Raji (cell line): Measurements from ENCODE around the gene ME3.

ENCODE experiments used
- POLR2A ChIP-seq: IDR thresholded peaks from 2 replicates; pipeline ENCODE4 v1.6.1; 2011; ENCODE audit warnings: low read depth, low read length, control low read depth; ENCODE audit not compliant: insufficient read depth

The ME3 gene

DNA sequence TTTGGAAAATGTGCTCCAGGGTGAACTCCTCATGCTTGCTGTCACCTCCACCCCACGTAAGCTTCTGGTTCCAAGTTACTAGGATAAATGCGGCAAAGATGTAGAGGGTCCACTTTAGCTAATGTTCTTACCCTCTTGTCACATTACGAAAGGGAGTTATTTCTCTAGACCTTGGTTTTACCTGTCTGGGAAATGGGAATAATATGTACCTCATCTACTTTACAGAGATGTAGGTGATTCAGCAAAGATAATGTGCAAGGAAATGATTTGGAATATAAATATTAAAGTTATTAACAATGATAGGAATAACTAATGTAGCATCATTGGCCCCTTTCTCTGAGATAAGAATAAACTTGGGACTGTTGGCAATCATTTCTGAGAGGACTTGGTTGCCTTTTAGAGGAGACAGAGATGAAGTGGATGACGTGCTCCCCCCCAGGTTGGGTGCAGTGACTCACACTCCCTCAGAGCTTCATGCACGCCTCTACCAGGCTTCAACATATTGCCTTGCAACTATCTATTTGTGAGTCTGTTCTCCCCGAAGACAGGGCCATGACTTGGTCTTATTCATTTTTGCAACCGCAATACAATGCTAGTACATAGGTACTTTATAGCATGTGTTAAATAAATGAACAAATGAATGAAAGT, 97.1 kb downstream of the ME3 start:
- TF ChIP-seq POLR2A: no peak

DNA sequence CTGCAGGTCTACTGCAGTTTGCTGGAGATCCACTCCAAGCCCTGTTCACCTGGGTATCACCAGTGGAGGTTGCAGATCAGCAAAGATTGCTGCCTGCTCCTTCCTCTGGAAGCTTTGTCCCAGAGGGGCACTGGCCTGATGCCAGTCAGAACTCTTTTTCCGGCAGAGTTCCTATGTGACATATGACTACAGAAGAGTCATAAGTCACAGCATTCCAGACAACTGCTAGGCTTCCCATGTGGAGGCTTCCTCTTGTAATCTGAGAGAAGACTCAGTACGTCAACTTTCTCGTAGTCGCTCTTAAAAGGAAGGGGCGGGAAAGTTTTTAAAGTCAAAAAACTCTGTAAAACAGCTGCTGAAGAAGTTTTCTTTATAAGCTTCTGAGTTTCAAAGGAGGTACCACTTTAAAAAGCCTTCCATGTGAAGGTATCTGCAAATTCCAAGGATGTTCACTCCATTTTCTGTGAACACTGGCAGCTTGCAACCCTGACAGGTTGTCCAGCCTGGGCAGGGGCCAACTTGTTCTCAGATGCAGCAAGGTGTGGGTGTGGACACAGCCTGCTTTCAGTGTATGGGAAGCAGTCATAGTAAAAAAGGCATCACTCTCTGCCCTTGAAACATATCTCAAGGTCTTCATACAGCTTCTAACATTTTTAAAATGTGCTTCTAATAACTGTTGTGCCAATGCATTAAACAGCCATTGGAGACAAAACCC, 97.8 kb downstream of the ME3 start:
- no peak for TF ChIP-seq POLR2A

DNA sequence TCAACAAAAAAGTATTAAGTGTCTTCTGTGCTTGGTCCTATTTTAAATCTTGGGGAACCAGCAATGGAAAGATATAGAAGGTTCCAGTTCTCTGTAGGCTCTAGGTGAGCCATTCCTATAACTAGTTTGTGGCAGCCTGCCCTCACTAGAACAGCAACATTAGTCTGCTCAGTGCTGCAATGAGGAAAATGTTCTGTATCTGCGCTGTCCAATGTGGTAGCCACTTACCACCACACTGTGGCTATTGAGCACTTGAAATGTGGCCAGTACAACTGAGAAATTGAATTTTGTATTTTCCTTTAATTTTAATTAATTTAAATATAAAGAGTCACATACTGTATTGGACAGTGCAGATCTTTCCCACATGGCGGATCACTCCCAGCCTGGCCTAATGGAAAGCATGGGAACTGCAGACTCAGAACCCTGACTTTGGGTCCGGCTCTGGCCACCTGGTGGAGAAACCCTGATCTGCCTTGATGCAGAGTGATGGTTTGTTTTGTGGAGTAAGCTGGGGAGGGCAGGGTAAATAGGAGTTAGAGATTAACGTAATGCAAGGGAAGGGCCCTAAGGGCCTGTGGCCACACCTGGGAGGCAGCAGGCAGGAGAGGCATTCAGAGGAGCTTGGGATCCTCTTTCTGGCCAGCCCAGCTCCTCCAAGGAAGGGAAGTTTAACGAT, 101.0 kb downstream of the ME3 start:
- TF ChIP-seq POLR2A: no peak

DNA sequence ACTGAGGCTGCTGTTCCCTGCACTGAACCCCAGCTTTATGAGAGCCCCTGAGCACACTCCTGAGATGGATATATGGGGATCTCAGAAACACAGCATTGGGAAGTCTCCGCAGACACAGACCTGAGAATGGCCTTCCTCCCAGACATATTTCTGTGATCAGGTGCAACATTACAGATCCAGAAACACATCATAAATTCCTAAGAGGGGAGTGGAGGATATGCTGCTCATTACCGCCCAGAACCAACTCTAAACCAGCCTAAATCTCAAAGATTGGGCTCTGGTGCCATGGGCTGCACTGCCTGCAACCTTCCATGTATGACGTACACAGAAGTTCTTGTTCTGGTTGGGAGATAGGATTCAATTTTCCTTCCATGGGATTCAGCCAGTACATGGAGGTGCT, 102.0 kb downstream of the ME3 start:
- TF ChIP-seq POLR2A: no peak

DNA sequence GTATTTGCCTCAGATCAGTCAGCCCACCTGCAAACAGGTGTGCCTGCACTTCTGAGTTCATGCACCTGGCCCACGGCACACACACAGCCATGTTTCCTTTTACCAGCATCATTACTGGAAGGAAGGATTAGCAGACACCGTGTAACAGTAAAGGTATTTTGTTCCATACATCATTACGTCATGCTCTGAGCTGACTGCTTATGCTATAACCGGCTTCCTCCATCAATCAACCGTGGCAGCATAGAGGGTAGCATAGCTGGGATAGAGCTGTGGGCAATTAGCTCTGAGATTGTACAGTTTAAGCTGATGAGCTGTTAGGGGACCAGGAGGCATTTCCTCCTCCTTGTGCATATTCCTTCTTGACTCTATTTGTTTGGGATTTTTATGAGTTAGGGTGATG, 102.4 kb downstream of the ME3 start:
- no peak for TF ChIP-seq POLR2A

DNA sequence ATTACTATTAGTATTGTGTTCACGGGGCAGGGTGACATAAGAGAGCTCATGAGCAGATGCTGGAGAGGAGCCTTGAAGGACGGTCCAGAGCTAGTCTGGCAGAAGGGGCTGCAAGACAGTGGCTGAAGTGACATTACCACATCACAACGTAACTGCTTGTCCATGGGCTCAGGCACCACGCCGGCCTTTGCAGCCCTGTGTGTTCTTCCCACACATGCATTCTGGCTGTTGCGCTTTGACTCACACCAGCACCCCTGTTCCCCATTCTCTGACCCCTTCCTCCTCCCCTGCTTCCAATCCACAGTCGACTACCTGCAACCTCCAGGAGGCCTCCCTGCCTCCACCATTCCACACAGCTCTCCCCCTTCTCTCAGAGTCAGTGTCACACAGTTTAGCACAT, 103.3 kb downstream of the ME3 start:
- no peak for TF ChIP-seq POLR2A

DNA sequence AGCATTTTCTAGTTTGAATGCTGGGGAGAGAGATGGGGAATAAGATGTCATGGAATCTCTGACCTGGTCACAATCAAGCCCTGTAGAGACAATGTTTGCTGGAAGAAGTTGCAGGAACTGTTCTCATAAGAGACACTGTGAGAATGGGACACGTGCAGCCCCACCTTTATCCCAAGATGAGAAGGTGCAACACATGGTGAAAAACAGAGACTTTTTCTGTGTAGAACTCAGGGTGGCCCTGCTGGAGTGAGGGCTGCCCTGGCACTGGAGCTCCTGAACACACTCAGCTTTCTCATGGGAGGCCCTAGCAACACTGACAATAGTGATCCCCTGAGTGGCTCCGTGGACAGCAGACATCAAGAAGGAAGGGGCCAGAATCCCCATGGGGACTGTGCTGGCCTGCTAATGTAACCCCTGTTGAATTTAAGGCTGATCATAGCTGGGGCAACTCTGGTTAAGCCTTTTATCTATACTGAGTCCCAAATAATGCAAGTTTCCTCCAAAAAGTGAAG, 106.6 kb downstream of the ME3 start:
- no peak for TF ChIP-seq POLR2A

DNA sequence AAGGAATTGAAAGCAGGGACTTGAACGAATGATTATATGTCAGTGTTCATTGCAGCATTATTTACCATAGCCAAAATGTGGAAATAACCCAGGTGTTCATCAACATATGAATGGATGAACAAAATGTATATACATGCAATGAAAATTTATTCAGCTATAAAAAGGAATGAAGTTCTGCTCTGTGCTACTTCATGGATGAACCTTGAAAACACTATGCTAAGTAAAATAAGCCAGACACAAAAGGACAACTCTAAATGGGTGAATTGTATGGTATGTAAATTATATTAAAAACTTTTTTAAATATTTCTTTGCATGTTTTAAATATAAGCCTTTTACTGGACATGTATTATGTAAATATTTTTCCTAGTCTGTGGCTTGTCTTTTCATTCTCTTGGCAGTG, 107.0 kb downstream of the ME3 start:
- no peak for TF ChIP-seq POLR2A

DNA sequence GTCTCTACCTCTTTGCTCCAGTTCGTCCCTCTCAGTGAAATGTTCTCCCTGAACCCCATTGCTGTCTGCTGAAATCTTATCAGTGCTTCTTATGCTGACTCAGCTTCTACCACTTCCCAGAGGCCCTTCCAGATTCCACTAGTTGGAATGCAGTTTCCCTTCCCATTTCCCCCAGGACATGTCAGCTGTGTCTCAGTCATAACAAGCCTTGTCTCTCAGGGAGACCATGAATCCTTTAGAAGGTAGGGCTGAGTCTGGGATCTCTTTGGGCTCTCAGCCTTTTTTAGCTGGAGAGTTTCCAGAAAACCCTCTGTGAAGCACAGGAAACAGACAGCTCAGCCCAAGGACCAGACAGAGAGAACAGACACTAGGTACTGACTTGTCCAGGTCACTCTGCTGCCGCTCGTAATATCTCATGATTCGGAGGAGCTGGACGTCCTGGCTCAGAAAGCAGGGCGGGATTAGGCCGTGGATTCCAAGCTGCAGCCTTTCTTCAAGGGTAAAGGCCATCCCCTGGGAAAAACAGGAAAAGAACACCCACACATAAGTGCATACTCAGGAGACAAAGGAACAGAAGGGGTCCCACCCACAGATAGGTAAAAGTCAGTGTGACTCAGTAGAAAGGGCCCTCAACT, 113.0 kb downstream of the ME3 start:
- TF ChIP-seq POLR2A: no peak

DNA sequence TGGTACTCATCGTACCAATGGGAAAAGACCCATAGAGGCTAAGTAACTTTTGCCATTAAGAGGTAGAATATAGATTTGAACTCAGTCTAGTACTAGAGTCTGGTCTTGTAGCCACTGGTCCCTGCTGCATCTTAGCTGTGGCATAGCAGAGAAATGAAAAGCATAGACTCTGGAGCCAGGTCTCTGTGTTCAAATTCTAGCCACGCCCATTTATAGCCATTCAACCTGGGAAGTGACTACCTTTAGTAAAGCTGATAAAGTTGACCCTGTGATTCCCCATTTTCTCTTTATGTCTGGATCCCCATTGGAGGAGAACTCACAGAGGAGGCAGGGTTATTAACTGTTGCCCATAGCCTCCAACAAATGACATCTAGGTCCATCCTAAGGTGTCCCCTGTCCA, 113.6 kb downstream of the ME3 start:
- no peak for TF ChIP-seq POLR2A

DNA sequence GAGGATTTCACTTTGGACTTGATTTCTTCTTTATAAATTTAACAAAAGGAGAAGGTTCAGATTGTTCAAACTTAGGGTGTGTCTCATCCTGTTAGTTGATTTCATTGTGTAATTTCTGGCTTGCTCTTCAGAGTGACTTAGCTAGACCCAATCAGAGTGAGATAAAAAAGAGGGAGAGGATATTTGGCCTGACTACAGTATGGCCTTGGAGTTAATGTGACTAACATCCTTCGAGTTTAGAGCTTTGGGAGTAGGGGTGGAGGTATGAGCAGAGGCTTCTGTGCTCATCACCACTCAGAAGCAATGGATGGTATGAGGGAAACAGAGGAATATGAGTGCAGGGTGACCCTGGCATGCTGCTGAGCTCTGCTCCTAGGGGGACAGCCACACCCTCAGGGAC, 114.2 kb downstream of the ME3 start:
- no peak for TF ChIP-seq POLR2A

DNA sequence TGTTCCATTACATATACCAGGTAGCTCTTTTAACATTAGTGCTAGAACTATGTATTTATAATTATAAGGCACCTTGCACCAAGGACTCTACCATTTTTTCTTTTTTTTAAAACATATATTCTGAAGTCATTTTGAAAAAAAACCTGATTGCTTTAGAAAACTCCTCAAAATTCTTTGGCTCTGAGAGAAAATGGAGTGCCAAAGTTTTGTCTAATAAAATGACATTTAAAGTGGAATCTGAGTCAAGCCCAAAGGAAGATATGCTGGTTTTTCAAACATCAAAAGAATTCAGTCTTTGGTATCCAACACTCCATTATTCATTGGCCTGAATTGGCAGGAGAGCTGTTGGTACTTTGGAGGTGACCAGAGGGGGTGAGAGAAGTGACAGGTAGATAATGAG, 116.5 kb downstream of the ME3 start:
- TF ChIP-seq POLR2A: no peak

DNA sequence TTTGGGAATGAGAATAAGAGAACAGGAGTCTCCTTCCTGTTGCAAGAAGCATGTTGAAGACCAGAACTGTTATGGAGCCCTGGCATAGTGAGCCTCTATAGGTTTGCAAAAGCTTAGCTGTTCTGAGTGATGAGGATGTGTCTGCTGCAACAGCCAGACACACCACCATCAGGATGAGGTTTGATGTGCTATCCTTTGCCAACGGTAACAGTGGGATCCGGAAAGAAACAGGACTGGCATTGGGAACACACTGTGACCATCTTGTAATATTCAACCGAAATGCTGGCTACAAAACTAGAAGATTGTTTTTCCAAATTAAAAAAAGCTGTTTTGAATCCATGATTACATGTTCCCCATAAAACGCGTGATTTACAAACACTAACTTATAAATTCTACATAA, 117.0 kb downstream of the ME3 start:
- no peak for TF ChIP-seq POLR2A

DNA sequence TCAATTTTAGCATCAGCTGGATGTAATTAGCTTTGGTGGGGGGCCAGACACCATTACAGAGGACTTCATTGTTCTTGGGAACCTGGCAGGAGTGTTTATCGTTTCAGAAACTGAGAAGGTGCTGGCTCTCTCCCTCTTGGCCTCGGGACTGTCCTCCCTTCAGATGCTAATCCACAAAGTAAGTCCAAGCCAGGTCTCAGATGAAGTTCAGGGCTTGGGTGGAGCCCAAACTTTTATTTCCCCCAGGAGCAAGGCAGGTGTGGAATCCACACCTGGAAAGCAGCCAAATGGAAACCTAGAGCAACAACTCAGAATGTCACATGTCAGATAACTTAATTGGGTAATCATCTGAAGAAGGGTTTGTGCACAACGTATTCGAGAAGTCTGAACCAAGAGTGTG, 119.2 kb downstream of the ME3 start:
- no peak for TF ChIP-seq POLR2A

DNA sequence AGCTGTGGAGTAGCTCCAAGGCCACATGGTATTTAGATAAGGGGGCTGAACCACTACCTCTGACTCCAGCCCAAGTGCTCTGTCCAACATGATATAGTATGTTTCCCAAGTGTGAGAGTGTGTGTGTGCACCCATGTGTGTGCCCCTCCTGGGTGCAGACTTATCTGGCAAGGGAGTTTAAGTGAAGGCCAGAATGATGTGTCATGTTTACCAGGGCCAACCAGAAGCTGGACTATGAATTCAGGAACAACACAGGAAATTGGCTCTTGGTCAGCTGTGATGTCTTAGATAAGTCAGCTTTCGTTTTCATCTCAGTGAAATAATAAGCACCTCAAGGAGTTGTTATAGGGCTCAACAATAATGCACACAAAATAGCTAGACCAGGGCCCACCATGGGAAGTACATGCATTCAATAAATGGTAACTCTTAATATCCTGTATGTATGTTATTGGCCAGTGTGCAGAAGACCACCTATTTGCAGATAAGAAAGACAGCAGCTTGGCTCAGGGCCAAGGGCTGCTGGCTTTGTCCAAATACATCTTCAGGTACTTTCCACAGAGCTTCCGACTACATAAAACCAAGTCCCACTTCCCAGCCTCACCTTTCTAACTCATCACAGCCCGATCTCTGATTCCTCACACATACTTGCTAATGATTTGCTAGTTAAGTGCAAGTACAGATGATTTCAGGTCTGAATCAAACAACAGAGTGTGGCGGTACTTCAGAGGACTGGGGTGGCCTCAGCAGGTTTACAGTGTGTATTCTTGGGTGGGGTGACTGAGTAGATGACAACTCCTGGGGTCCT, 120.9 kb downstream of the ME3 start:
- no peak for TF ChIP-seq POLR2A

DNA sequence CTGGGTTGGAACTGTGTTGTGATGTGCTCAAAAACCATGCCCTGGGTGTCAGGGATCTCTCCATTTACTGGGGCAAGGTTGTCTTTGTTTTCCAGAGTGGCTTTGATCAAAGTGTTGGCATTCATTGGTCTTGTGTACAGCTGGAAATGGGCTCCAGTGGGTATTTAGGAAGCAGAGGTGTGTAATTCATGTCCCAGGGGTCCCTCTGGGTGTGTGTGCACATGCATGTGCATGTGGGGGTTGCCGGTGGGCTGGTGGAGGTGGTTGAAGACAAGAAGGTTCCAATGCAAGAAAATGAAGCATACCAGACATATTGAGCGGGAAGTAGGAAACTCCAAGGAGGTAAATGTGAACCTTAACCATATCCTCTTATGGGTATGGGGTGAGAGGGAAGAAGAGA, 121.7 kb downstream of the ME3 start:
- TF ChIP-seq POLR2A: no peak
